Stimulated activated naive CD4-positive, alpha-beta T cell treated with Interleukin-2 at 50 U/mL for 16 hours (primary cell): ENCODE measurements around the gene KRTAP1-1.
"Not testable (repeated sequence)": the region's sequence is repeated elsewhere in the genome, so short reads cannot be mapped to it uniquely, and the experiment has no call there.

ENCODE experiments used
- DNase-seq: peaks from one replicate; lab custom pipeline; 2025; lab: John Stamatoyannopoulos, UW

Gene KRTAP1-1

GRCh38 chr17:41012326-41013120 is 28.7 kb downstream of the KRTAP1-1 start:
- no peak for DNase-seq

DNA sequence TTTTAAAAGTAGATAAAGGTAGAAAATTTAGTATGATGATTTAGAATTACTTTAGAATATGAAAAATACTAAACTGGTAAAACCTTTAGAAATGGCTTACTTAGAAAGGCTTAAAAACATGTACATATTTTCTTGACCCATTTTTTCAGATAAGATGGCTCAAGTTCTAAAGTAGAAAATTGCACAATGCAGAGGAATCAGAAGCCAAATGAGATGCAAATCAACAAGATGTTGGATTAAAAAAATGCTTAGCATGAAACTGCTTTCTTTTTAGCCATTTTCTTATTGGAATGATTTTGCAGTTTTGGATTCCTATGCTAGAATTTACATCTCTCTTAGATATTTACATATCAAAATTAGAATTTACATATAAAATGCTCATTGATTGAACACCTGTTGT is 30.8 kb downstream of the KRTAP1-1 start:
- DNase-seq, result no peak

- DNase-seq, result no peak
Measured at GRCh38 chr17:41009936-41010335, 31.3 kb downstream of the KRTAP1-1 start.

DNA sequence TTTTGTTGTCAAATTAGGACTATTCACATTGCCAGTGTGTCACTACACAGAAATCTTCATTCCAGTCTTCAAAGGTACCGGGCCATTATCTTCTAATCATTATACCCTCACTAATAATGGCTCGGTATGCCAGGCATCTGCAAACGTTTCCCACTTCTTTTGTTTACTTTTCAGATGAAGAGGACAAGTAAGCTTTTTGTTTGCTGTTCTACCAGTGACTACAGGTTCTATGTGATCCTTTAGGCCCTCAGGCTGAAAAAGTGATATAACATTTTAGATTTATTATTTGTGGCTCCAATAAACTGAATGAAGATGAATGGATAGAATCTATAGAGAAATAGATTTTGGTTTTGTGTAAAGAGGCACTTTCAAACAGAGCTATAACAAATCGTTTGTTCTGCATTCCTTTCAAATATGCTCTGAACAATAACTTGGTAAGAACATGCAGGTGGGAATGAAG is 31.9 kb downstream of the KRTAP1-1 start:
- DNase-seq, result no peak

- no peak for DNase-seq
Measured at GRCh38 chr17:41008811-41009210, 32.4 kb downstream of the KRTAP1-1 start, which contains the start of gene KRTAP3-1. Gene KRTAP3-1, minus strand, starts transcription at chr17:41009128. Its CDS starts 54 bp downstream, at chr17:41009074.

- no peak for DNase-seq
Measured at GRCh38 chr17:41004397-41004796, 36.9 kb downstream of the KRTAP1-1 start.

DNA sequence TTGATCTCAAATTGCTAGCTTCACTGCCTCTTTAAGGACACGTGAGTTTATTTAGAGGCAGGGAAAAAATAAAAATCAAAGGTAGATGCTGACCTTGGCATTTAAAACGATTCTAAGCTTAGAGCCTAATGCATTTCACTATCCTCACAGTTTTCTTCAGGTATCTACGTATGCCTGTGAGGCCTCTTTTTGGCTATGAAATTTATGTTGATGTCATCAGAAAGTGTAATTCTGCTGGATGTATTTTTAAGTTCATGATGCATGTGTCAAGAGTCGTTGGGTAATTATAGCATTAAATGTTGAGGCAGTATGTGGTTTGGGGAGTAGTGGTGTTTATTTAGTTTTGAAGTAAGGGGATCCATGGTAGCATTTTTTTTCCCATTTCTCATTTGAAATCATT is 37.3 kb downstream of the KRTAP1-1 start:
- DNase-seq, result no peak

GRCh38 chr17:41002814-41003213 is 38.4 kb downstream of the KRTAP1-1 start:
- no peak for DNase-seq

- DNase-seq, result no peak
Measured at GRCh38 chr17:41001795-41002194, 39.5 kb downstream of the KRTAP1-1 start.

DNA sequence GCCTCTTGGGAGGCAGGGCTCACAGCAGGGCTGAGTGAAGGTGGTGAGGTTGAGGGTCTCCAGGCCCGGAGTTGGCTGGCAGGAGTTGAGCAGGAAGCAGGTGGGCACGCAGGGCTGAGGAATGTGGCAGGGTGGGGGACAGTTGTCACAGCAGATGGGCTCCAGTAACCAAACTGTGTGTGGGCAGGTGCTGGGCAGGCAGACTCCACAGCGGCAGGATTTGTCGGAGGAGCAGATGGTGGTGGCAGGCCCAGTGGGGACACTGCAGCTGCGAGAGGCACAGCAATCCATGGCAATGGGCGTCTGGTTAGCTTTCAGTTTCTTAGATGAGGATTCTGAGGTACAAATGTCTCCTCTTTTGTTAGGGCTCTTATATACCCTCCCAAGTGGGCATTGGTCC is 41.7 kb downstream of the KRTAP1-1 start, which contains the start of gene KRTAP3-2:
TSS of gene KRTAP3-2 (minus strand) at position 344 of the 400 bp plus-strand sequence. CDS start at position 291, 53 bp downstream.
- DNase-seq, result not testable (repeated sequence)

DNA sequence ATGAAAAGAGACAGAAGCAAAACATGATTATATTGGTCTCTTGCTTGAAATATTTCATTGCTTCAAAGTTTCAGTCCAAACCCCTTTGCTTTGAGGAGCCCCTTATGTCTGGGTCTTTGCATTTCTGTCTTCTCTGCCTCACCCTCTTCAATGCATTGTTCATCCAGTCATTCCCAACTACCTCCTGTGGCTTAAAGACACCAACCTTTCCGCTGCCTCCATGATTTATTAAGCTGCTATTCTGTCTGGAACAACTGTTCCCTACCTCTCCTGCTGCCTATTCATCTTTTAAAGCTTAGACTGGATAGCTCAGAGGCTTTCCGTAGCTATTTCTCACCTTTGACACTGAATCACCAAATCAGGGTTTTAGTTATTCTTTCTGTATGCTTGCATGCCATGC is 43.9 kb downstream of the KRTAP1-1 start:
- DNase-seq, result no peak

GRCh38 chr17:40996829-40997228 is 44.4 kb downstream of the KRTAP1-1 start:
- DNase-seq, result no peak

DNA sequence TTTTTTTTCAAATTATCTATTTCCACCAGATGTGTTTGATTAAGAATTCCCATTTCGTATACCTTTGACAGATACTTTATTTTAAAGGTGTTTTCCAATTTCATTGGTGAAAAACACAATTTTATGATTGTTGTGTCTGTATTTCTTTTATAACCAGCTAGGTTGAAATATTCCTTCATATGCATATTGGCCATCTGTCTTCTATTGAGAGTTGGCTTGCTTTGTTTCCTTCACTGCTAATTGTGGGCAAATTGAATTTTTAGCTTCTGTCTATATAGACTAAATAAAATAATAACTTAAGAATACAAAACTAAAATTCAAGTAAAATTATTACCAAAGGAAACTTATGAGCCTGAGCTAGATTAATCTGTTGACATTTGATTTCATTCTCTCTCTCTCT is 46.1 kb downstream of the KRTAP1-1 start:
- no peak for DNase-seq

DNA sequence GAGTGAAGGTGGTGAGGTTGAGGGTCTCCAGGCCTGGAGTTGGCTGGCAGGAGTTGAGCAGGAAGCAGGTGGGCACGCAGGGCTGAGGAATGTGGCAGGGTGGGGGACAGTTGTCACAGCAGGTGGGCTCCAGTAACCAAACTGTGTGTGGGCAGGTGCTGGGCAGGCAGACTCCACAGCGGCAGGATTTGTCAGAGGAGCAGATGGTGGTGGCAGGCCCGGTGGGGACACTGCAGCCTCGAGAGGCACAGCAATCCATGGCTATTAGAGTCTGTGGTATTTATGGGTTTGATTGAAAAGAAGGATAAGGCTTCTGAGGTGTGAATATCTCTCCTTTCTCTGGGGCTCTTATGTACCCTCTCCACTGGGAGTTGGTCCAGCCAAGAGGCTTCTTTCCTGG is 47.4 kb downstream of the KRTAP1-1 start, which contains the start of gene KRTAP3-3:
TSS of gene KRTAP3-3 (minus strand) at position 326 of the 400 bp plus-strand sequence. CDS start at position 259, 67 bp downstream.
- DNase-seq, result no peak

DNA sequence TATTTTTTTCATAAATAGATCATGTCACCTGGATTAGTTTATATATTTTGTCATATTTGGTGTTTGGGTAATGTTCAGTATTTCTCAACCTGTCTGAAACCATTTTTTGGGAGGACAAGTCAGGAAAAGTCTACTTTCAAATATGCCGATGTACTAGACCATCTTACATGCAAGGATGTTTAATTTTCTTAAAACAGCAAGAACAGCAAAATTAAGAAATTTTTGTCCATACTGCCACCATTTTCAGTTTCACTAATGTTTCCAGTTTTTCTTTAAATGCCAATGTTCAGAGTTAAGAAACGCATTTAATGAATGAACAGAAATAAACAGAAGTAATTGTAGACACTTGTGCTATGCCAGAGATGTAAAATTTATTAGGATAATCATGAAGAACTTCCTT is 48.2 kb downstream of the KRTAP1-1 start:
- no peak for DNase-seq

DNA sequence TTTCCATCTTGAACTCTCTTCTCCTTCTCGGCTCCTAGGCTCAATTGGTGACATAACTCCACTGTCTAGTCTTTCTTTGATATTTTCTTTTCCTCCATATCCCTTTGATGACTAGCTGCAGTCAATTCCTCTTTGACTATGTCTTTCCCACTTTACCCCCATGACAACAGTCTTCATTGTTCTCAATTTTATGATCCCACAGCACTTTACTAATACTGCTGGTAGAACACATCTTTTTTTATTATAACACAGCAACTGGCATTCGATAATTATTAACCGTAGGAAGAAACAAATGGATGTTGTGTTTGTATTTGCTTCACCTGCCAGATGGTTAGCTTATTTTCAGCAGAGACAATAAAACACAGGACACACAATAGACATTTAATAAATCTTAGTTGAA is 48.6 kb downstream of the KRTAP1-1 start:
- no peak for DNase-seq
